HG03439 (cell line): Measurements from ENCODE around the gene MYO5C.

Experiments
- ATAC-seq: cut with Tn5 transposase; IDR thresholded peaks from one replicate; pipeline ENCODE4 v1.9.1; 2021; ENCODE audit warnings: mild to moderate bottlenecking, moderate library complexity; ENCODE audit not compliant: unreplicated experiment

MYO5C gene

GRCh38 chr15:52214553-52214952 lies 81.1 kb downstream of the MYO5C start:
- no peak for ATAC-seq

GRCh38 chr15:52213206-52213605 lies 82.4 kb downstream of the MYO5C start:
- no peak for ATAC-seq

GRCh38 chr15:52208306-52208946 lies 87.2 kb downstream of the MYO5C start:
- peak; percentile 74 for ATAC-seq

- no peak for ATAC-seq
Measured at GRCh38 chr15:52207191-52207590, 88.4 kb downstream of the MYO5C start.

- no peak for ATAC-seq
Measured at GRCh38 chr15:52206446-52206845, 89.2 kb downstream of the MYO5C start.

GRCh38 chr15:52204657-52205056 lies 90.9 kb downstream of the MYO5C start:
- ATAC-seq, result no peak

- no peak for ATAC-seq
Measured at GRCh38 chr15:52200831-52201365, 94.7 kb downstream of the MYO5C start.

- no peak for ATAC-seq
Measured at GRCh38 chr15:52199271-52199670, 96.3 kb downstream of the MYO5C start.

- ATAC-seq, result no peak
Measured at GRCh38 chr15:52196891-52197290, 98.7 kb downstream of the MYO5C start.

GRCh38 chr15:52193791-52194190 lies 101.8 kb downstream of the MYO5C start:
- ATAC-seq, result no peak

- ATAC-seq, result no peak
Measured at GRCh38 chr15:52193321-52193720, 102.3 kb downstream of the MYO5C start.

GRCh38 chr15:52191207-52191606 lies 104.4 kb downstream of the MYO5C start, which contains the start of gene GNB5:
Gene GNB5 (minus strand): TSS chr15:52191392. CDS start chr15:52184676, 6,716 bp downstream.
- no peak for ATAC-seq

GRCh38 chr15:52186651-52187486 lies 108.7 kb downstream of the MYO5C start:
- no peak for ATAC-seq

GRCh38 chr15:52185151-52185561 lies 110.4 kb downstream of the MYO5C start:
- no peak for ATAC-seq

- no peak for ATAC-seq
Measured at GRCh38 chr15:52184721-52185120, 110.9 kb downstream of the MYO5C start.

GRCh38 chr15:52183562-52184173 lies 111.9 kb downstream of the MYO5C start:
- ATAC-seq, result no peak

- no peak for ATAC-seq
Measured at GRCh38 chr15:52181938-52182780, 113.4 kb downstream of the MYO5C start.

GRCh38 chr15:52180851-52181450 lies 114.7 kb downstream of the MYO5C start:
- no peak for ATAC-seq

GRCh38 chr15:52180196-52180835 lies 115.3 kb downstream of the MYO5C start:
- ATAC-seq, result peak; percentile 23
